K562 (cell line): ENCODE data around the gene CLASP1. TPM values are rescaled to one million over a fixed set of nuclear protein-coding genes. Genes with fewer than 3 reads are reported as not detected.

ENCODE experiments used
- ATAC-seq: fragments of 200-7000 bp; cut with Tn5 transposase; 3 replicates; pipeline ENCODE4 v1.9.1; 2020; ENCODE audit warnings: moderate library complexity
- BruUV-seq: library from RNA; stranded (reverse); fragments of 400-500 nt; replicated peaks from 2 replicates; lab custom pipeline; 2021; lab: Mats Ljungman, UMichigan
- CTCF ChIA-PET: fragments of 300-600 bp; formaldehyde crosslinking; extraction: SDS; loops from one replicate; lab custom pipeline; 2021; ENCODE audit warnings: low intra/inter-chr PET ratio; lab: Yijun Ruan, JAX
- POLR2A ChIA-PET: fragments of 300-600, 350-650 bp; sonication (Branson Sonifier 250); formaldehyde crosslinking; extraction: SDS; loops from one replicate; lab custom pipeline; 2021; ENCODE audit warnings: antibody characterized with exemption, inconsistent platforms; lab: Yijun Ruan, JAX
- DNase-seq, 4 experiments: peaks; one replicate each; pipeline versions ENCODE4 v3.0.0 to v3.0.0-alpha.2; 2011 to 2018; ENCODE audit warnings: low spot score in 3 of 4, mixed read lengths in 3 of 4; ENCODE audit errors: extremely low read depth in 1 of 4
- FAIRE-seq: peaks from 2 replicates; lab custom pipeline; 2011; peaks lifted over from hg19 to GRCh38; lab: Jason Lieb, UNC
- H2AFZ ChIP-seq: 2 replicates; pipeline ENCODE4 v1.6.0; 2011; ENCODE audit warnings: low read depth, low read length, control low read depth, inconsistent platforms
- H3K27ac ChIP-seq: fragments of 200-600 bp; 3 replicates; pipeline ENCODE4 v1.8.0; 2011; ENCODE audit warnings: low read depth, mild to moderate bottlenecking, control low read depth, inconsistent platforms, low read length, moderate library complexity, mixed read lengths; ENCODE audit errors: extremely low read depth
- H3K27me3 ChIP-seq, 2 experiments: fragments of 300-600 bp in 1 of 2; 2 replicates in 1 of 2; 3 replicates in 1 of 2; pipeline versions ENCODE4 v1.6.0 to v1.8.0; 2011; ENCODE audit warnings: inconsistent platforms in 2 of 2, low read length in 2 of 2, mild to moderate bottlenecking in 1 of 2, mixed read lengths in 1 of 2, moderate library complexity in 1 of 2; ENCODE audit not compliant: control insufficient read depth in 2 of 2, insufficient read depth in 2 of 2
- H3K36me3 ChIP-seq: fragments of 300-600 bp; 3 replicates; pipeline ENCODE4 v1.8.0; 2011; ENCODE audit warnings: mild to moderate bottlenecking, low read length, inconsistent platforms; ENCODE audit not compliant: control insufficient read depth, insufficient read depth
- H3K4me1 ChIP-seq, 2 experiments: fragments of 200-600 bp in 1 of 2; replicated peaks in 1 of 2; 2 replicates in 1 of 2; 3 replicates in 1 of 2; pipeline versions ENCODE4 v1.5.1 to v1.8.0; 2011; ENCODE audit warnings: inconsistent platforms in 2 of 2, low read length in 2 of 2, mild to moderate bottlenecking in 1 of 2, mixed read lengths in 1 of 2, moderate library complexity in 1 of 2; ENCODE audit not compliant: control insufficient read depth in 2 of 2, insufficient read depth in 2 of 2
- H3K4me2 ChIP-seq: 2 replicates; pipeline ENCODE4 v1.6.1; 2011; ENCODE audit warnings: low read length, control low read depth, inconsistent platforms, mixed read lengths; ENCODE audit not compliant: insufficient read depth
- H3K4me3 ChIP-seq: fragments of 200-600 bp; sonication (generic), shearing (Covaris generic); 2 replicates; pipeline ENCODE4 v1.5.1; 2016; ENCODE audit warnings: control low read depth, inconsistent platforms
- H3K79me2 ChIP-seq: fragments of 200-600 bp; 3 replicates; pipeline ENCODE4 v1.8.0; 2011; ENCODE audit warnings: low read length, inconsistent platforms; ENCODE audit not compliant: control insufficient read depth, insufficient read depth
- H3K9ac ChIP-seq, 2 experiments: 2 replicates each; pipeline versions ENCODE4 v1.6.0 to v1.6.1; 2011; ENCODE audit warnings: low read depth in 2 of 2, low read length in 2 of 2, control low read depth in 1 of 2, inconsistent platforms in 1 of 2, mild to moderate bottlenecking in 1 of 2, mixed read lengths in 1 of 2; ENCODE audit not compliant: insufficient read depth in 1 of 2
- H3K9me1 ChIP-seq: one replicate; pipeline ENCODE4 v1.6.0; 2011; ENCODE audit warnings: inconsistent platforms, mild to moderate bottlenecking, low read length, moderate library complexity; ENCODE audit not compliant: control insufficient read depth, insufficient read depth
- H3K9me3 ChIP-seq: replicated peaks from 2 replicates; pipeline ENCODE4 v1.5.1; 2011; ENCODE audit warnings: low read depth, low read length, inconsistent platforms; ENCODE audit not compliant: control insufficient read depth, insufficient read depth
- H4K20me1 ChIP-seq: replicated peaks from 2 replicates; pipeline ENCODE4 v1.6.1; 2011; ENCODE audit warnings: low read length, inconsistent platforms, mixed read lengths; ENCODE audit not compliant: control insufficient read depth, insufficient read depth
- BCOR ChIP-seq: fragments of 450-650 bp; IDR thresholded peaks from 2 replicates; pipeline ENCODE4 v1.6.1; 2016
- DMBX1 ChIP-seq: fragments of 250-450 bp; sonication (Bioruptor Pico); IDR thresholded peaks from 2 replicates; pipeline ENCODE4 v1.8.0; 2022; ENCODE audit warnings: inconsistent platforms, mild to moderate bottlenecking, moderate library complexity, borderline replicate concordance
- EZH2 ChIP-seq: IDR thresholded peaks from 2 replicates; pipeline ENCODE4 v1.6.1; 2012; ENCODE audit warnings: low read depth, mild to moderate bottlenecking, inconsistent platforms, low read length, borderline replicate concordance
- FIP1L1 ChIP-seq: fragments of 200-400 bp; formaldehyde crosslinking; IDR thresholded peaks from 2 replicates; pipeline ENCODE4 v1.6.1; 2018; ENCODE audit warnings: mild to moderate bottlenecking, low read depth, low read length; ENCODE audit not compliant: poor library complexity, severe bottlenecking
- FOSL1 ChIP-seq: fragments of 200-800 bp; sonication (Bioruptor generic); conservative IDR thresholded peaks from 2 replicates; pipeline ENCODE4 v1.6.1; 2016; ENCODE audit warnings: missing genetic modification characterization, missing compliant biosample characterization
- GATAD2B ChIP-seq: fragments of 450-650 bp; IDR thresholded peaks from 2 replicates; pipeline ENCODE4 v1.6.1; 2017; ENCODE audit warnings: mild to moderate bottlenecking, borderline replicate concordance
- KLF10 ChIP-seq: fragments of 250-450 bp; sonication (Bioruptor Pico); IDR thresholded peaks from 2 replicates; pipeline ENCODE4 v1.6.1; 2021; ENCODE audit warnings: matching md5 sums
- MED1 ChIP-seq: sonication (generic); formaldehyde crosslinking; IDR thresholded peaks from 2 replicates; pipeline ENCODE4 v1.8.1; 2023; ENCODE audit warnings: missing genetic modification reagents, borderline replicate concordance
- RAD21 ChIP-seq, 2 experiments: fragments of 250-450 bp in 1 of 2; fragments of 450-650 bp in 1 of 2; sonication (Bioruptor Pico) in 1 of 2; formaldehyde crosslinking in 1 of 2; IDR thresholded peaks in 1 of 2; conservative IDR thresholded peaks in 1 of 2; 2 replicates each; pipeline versions ENCODE4 v1.4.0 to v1.8.0; 2020 to 2022; ENCODE audit warnings: mild to moderate bottlenecking in 2 of 2, moderate library complexity in 1 of 2
- RAD51 ChIP-seq: fragments of 450-650 bp; IDR thresholded peaks from 2 replicates; pipeline ENCODE4 v1.7.1; 2016; ENCODE audit warnings: low read depth, mild to moderate bottlenecking, borderline replicate concordance
- RBFOX2 ChIP-seq: fragments of 200-400 bp; formaldehyde crosslinking; IDR thresholded peaks from 2 replicates; pipeline ENCODE4 v1.6.1; 2017; ENCODE audit warnings: low read depth, mild to moderate bottlenecking, low read length, moderate library complexity
- TAF7 ChIP-seq: fragments of 450-650 bp; IDR thresholded peaks from 2 replicates; pipeline ENCODE4 v1.6.1; 2016; ENCODE audit warnings: missing genetic modification characterization, missing compliant biosample characterization
- TCFL5 ChIP-seq: fragments of 250-450 bp; sonication (Bioruptor Pico); conservative IDR thresholded peaks from 2 replicates; pipeline ENCODE4 v1.6.1; 2021; ENCODE audit warnings: mild to moderate bottlenecking, moderate library complexity, matching md5 sums
- THRB ChIP-seq: fragments of 450-650 bp; formaldehyde crosslinking; conservative IDR thresholded peaks from 2 replicates; pipeline ENCODE4 v1.4.0; 2022; ENCODE audit warnings: mild to moderate bottlenecking, missing genetic modification characterization
- ZFP30 ChIP-seq: fragments of 250-450 bp; sonication (Bioruptor Pico); IDR thresholded peaks from 2 replicates; pipeline ENCODE4 v1.8.0; 2022; ENCODE audit warnings: moderate library complexity, mild to moderate bottlenecking, inconsistent platforms, borderline replicate concordance
- ZNF512 ChIP-seq: IDR thresholded peaks from 2 replicates; pipeline ENCODE4 v1.6.1; 2016; ENCODE audit warnings: missing genetic modification characterization, missing compliant biosample characterization
- WGBS: fragments of 100-300 bp; shearing (Covaris generic); methylation state at CpG from one replicate; pipeline ENCODE4 v1.1.6; 2016; ENCODE audit warnings: low coverage, mixed read lengths; ENCODE audit not compliant: insufficient coverage; ENCODE audit errors: missing lambda C conversion rate; 5-methylcytosine and 5-hydroxymethylcytosine counted together
- in situ Hi-C: fragments of 300-500 bp; cut with MboI; formaldehyde crosslinking; loops from 4 replicates; pipeline ENCODE4 v1.15.0; 2018; ENCODE audit warnings: inconsistent platforms, mixed read lengths
- intact Hi-C: fragments of 100-400 bp; cut with micrococcal nuclease; formaldehyde crosslinking; loops from 2 replicates; pipeline ENCODE4 v1.14.2; 2022
- polyA plus RNA-seq, 8 experiments: library from polyadenylated mRNA; depleted of rRNA in 4 of 8; stranded (reverse) in 5 of 8; unstranded in 3 of 8; fragments of >200 nt; fragmentation: Nextera tagmentation in 2 of 8; fragmentation: Illumina TruSeq in 1 of 8; extraction: Ambion mirVana in 2 of 8; extraction: Trizol in 1 of 8; gene quantifications; 2 replicates each; pipeline versions ENCODE4 v1.2.1 to v1.2.3, GENCODE V29; 2011 to 2014; ENCODE audit warnings: inconsistent platforms in 1 of 8, missing spikeins in 1 of 8
- total RNA-seq, 7 experiments: library from RNA; depleted of rRNA in 6 of 7; stranded (reverse); fragments of >200 nt in 6 of 7; fragmentation: Illumina TruSeq in 2 of 7; extraction: Trizol in 2 of 7; gene quantifications; 2 replicates each; pipeline versions ENCODE4 v1.2.1 to v1.2.3, GENCODE V29; 2011 to 2021; ENCODE audit warnings: low replicate concordance in 1 of 7
- TF ChIP-seq, protein P1 (sequence below): fragments of 450-650 bp; IDR thresholded peaks from 2 replicates; pipeline ENCODE4 v1.6.1; 2016

The CLASP1 gene
- total and polyA plus RNA-seq, 9 of the 15 experiments (the other 6 are each of a cell fraction or from before 2014, with no cell fraction given), result 1.7 to 40.3 (median 20.7) TPM

DNA sequence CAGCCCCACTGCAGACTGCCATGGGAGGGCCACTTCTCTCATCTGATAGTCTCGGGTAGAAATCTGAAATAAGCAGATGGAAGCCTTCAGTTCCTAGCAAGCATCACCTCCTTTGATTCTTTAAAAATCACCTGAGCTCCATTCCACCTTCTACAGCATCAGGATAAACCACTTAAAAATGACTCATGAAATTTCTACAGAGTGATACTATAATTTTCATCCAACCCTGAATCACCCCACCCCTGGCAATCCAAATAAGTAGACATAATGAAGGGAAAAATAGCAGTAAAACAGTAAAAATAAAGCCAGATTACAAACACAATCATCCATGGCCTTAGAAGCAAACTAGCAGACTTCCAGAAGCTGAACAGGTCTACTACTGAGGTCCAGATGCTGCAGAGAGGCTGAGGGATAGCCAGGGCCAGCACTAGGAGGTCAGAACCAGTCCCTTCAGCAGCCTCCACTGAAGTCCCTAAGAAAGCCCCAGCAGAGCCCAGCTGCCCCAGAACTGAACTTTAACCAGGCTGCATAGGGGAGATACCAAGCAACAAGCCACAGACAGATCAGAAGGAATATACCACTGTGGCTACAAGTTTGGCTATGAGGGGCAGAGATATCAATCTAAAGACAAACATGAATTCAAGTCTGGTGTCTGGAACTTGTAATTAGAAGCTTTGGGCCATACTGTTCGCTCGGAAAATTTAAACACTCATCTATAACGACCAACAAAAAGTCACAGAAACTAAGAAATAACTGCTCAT, 173.3 kb downstream of the CLASP1 start (continued):
- no peak for TF ChIP-seq RAD51
- TF ChIP-seq FOSL1 (tag), result no peak
- TF ChIP-seq FIP1L1, result no peak
- TF ChIP-seq MED1 (CRISPR knock-in tag), result no peak

- H3K4me3 ChIP-seq, result no peak overlapping the region
- H3K79me2 ChIP-seq, result no peaks in the 10 kb centered on the region; the same call in 2 of the 3 replicates
- peaks cover 4 to 19% of the 10 kb centered on the region in 2 experiments; a peak in 4 of 5 replicates for H3K4me1 ChIP-seq
- H4K20me1 ChIP-seq, result peaks cover 12% of the 10 kb centered on the region; the same call in 1 of the 2 replicates
- no peak overlapping the region for H3K9ac ChIP-seq
- no peaks in the 10 kb centered on the region for H3K27me3 ChIP-seq
- ChIA-PET CTCF (no interaction called here), POLR2A (interaction anchor here (0.7 kb wide), 1 partner anchor 10 kb away, joined by 3 read pairs; no protein-coding TSS in a partner anchor)
- 82% methylated on average over 1 of the region's 2 CpGs for WGBS
- peaks cover 27% of the 10 kb centered on the region for H3K36me3 ChIP-seq
- no peaks in the 10 kb centered on the region for H3K9me1 ChIP-seq
- BruUV-seq, result no TSS peak
- ATAC-seq (no peak), FAIRE-seq (peak; percentile 15), DNase-seq (no peak)
- no peak overlapping the region for H3K27ac ChIP-seq
- in situ Hi-C loops (no loop called here), intact Hi-C loops (no loop called here)
- no peak overlapping the region for H2AFZ ChIP-seq
- no peaks in the 10 kb centered on the region for H3K9me3 ChIP-seq
- no peak overlapping the region for H3K4me2 ChIP-seq
- TF ChIP-seq TCFL5 (CRISPR knock-in tag), result no peak
- TF ChIP-seq THRB (CRISPR knock-in tag), result no peak
- no peak for TF ChIP-seq TAF7 (tag)
- TF ChIP-seq DMBX1 (CRISPR knock-in tag), result no peak
- TF ChIP-seq, protein P1, sequence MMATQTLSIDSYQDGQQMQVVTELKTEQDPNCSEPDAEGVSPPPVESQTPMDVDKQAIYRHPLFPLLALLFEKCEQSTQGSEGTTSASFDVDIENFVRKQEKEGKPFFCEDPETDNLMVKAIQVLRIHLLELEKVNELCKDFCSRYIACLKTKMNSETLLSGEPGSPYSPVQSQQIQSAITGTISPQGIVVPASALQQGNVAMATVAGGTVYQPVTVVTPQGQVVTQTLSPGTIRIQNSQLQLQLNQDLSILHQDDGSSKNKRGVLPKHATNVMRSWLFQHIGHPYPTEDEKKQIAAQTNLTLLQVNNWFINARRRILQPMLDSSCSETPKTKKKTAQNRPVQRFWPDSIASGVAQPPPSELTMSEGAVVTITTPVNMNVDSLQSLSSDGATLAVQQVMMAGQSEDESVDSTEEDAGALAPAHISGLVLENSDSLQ, result no peak
- no peak for TF ChIP-seq RAD21 (CRISPR knock-in tag; conservative IDR thresholded peaks at IDR 0.05 in 1 of 2, IDR thresholded peaks at IDR 0.05 in 1 of 2)
- no peak for TF ChIP-seq RBFOX2
- TF ChIP-seq EZH2, result no peak
- no peak for TF ChIP-seq KLF10 (CRISPR knock-in tag)
- TF ChIP-seq ZFP30 (CRISPR knock-in tag), result no peak
- TF ChIP-seq ZNF512, result no peak
- TF ChIP-seq GATAD2B, result no peak
- no peak for TF ChIP-seq BCOR
Measured at GRCh38 chr2:121473512-121473911, 175.8 kb downstream of the CLASP1 start.
